Activated gamma-delta T cell (primary cell): ENCODE measurements around the gene ADCY10.
"Not testable (repeated sequence)": the region's sequence is repeated elsewhere in the genome, so short reads cannot be mapped to it uniquely, and the experiment has no call there.

Experiments used
- DNase-seq: peaks from one replicate; lab custom pipeline; 2025; lab: John Stamatoyannopoulos, UW

The ADCY10 gene

GRCh38 chr1:167808104-167808503, 105.8 kb downstream of the ADCY10 start:
- no peak for DNase-seq

DNA sequence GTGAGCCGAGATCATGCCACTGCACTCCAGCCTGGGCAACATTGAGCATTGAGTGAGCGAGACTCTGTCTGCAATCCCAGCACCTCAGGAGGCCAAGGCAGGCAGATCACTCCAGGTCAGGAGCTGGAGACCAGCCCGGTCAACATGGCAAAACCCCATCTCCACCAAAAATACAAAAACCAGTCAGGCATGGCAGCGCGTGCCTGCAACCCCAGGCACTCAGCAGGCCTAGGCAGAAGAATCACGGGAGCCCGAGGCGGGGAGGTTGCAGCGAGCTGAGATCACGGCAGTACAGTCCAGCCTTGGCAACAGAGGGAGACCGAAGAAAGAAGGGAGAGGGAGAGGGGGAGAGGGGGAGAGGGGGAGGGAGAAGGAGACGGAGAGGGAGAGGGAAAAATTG, 107.3 kb downstream of the ADCY10 start:
- not testable (repeated sequence) for DNase-seq

DNA sequence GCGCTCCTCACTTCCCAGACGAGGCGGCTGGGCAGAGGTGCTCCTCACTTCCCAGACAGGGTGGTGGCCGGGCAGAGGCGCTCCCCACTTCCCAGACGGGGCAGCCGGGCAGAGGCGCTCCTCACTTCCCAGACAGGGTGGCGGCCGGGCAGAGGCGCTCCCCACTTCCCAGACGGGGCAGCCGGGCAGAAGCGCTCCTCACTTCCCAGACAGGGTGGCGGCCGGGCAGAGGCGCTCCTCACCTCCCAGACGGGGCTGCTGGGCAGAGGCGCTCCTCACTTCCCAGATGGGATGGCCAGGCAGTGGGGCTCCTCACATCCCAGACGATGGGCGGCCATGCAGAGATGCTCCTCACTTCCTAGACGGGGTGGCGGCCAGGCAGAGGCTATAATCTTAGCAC, 107.7 kb downstream of the ADCY10 start:
- DNase-seq, result not testable (repeated sequence)

DNA sequence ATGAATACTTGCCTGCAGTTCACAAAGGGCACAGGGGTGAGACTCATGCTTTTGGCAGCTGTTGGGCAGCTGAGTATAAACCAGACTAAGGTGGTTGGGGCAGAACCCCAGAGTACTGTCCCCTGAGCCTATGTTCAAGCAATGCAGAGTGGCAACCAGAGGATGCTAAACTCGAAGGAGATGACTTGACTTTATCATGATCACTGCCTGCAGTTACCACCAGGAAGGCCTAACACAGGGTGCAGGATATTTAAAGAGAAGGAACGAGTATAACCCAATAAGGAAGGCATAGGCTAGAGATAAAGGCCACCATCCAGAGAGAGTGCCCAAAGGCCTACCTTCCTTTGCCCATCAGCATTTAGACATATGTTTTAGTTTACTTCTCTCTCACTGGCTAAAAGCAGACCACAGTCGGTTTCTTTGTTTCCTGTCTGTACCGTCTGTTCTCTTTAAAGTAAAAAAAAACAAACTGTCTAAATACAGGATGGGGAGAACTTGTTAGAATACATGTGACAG, 108.8 kb downstream of the ADCY10 start:
- DNase-seq, result no peak

GRCh38 chr1:167803358-167804207, 110.4 kb downstream of the ADCY10 start:
- DNase-seq, result peak; percentile 26

DNA sequence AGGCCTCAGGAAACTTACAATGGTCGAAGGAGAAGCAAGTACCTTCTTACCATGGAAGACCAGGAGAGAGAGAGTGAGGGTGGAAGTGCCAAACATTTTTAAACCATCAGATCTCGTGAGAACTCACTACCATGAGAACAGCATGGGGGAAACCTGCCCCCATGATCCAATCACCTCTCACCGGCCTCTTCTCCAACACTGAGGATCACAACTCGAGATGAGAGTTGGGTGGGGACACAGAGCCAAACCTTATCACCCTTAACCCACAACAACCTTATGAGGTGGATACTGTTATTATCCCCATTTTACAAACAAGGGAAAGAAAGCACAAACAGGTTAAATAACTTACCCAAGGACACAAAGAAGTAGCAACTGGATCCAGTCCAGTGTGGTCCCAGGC, 111.7 kb downstream of the ADCY10 start:
- no peak for DNase-seq

- DNase-seq, result no peak
Measured at GRCh38 chr1:167800251-167800650, 113.7 kb downstream of the ADCY10 start.

- DNase-seq, result no peak
Measured at GRCh38 chr1:167799747-167800146, 114.2 kb downstream of the ADCY10 start.

GRCh38 chr1:167798952-167799351, 115.0 kb downstream of the ADCY10 start:
- no peak for DNase-seq

DNA sequence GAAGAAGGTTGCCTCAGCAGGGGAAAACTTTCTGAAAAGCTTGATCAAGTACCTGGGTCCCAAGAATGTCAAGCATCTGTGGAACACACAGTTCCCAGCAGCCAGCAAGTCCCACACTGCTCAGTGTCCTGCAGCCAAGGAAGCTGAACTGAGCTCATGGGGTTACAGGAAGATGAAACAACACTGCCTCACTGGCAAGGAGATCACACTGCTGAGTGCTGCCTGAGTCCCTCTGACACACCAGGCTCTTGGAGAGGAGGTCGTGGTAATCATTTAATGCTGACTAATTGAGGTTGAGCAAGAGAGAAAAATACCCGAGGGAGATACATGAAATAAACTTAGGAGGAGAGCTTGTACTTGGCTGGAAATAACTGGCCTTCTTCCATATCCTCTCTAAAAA, 116.9 kb downstream of the ADCY10 start:
- no peak for DNase-seq

GRCh38 chr1:167795810-167796740, 117.9 kb downstream of the ADCY10 start:
- no peak for DNase-seq

DNA sequence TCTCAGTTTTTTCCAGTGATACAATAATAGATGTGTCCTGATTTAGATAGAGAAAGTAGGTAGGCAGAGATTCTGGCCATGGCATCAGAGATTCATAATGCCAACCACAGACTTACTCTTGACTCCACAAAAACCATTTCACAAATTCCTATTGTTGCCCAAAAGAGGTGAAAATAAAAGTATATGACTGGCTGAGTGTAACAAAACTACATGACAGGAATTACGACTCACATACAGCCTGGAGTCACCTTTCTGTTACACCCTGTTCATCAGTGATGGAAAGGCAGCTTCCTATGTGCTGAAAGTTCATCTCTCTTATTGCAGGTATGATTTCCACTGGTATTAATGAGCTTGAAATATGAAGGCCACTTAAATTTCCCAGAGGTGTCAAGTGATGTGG, 119.9 kb downstream of the ADCY10 start:
- no peak for DNase-seq

DNA sequence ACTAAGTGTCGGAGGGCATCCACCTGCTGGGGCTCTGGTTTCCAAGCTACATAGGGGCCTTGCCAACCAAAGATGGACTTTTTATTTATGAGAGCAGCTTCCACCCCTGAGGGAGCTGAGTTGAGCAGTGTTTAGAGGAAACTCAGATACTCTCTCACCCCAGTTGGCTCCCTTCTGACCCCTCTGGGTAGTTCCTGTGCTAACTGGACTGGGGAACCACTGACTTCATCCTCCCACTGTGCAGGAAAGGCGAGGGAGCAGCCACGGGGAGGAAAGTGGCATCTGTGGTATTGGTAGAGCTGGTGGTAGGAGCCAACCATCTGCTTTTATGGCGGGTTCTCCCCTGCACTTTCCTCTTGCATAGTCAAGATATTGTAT, 121.8 kb downstream of the ADCY10 start:
- DNase-seq, result no peak

GRCh38 chr1:167791281-167792187, 122.4 kb downstream of the ADCY10 start:
- DNase-seq, result no peak

GRCh38 chr1:167790117-167790516, 123.8 kb downstream of the ADCY10 start:
- no peak for DNase-seq

DNA sequence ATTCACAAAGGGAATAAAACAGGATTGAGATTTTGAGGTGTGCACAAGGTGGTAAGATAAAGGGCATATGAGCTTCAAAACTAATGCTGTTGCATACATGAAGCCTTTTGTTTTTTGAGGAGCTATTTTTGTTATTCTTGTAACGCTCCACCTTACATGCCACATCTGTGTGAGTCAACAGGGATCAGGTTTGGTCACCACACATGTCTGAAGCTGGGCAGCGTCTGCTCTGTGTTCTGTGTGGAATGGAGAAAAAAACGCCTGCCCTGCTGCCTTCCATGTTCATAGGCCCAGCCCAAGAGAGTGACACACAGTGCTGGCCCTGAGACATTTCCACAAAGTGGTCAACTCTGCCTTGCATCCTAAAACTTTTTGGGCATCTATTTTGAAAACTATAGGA, 124.4 kb downstream of the ADCY10 start:
- DNase-seq, result no peak

DNA sequence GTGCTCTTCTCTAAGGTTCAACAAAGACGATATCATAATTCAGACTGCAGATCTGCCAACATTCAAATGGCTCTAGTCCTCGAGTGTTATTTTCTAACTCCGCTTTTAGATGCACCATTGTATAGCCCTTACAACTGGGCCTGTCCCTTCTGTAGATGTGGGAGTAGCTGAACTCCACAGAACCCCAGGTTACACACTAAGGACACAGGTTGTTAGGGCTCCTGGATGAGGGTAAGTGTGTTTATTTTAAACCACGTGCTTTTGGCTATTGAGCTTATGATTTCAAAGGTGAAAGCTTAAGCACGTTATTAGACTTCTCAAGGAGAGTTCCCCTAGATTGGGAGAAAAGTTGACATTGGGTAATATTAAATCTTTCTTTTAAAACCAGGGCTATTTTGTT, 127.4 kb downstream of the ADCY10 start:
- DNase-seq, result no peak

GRCh38 chr1:167784876-167785550, 128.9 kb downstream of the ADCY10 start:
- no peak for DNase-seq

GRCh38 chr1:167782946-167783345, 131.0 kb downstream of the ADCY10 start:
- no peak for DNase-seq

GRCh38 chr1:167781558-167781957, 132.4 kb downstream of the ADCY10 start:
- DNase-seq, result no peak

- DNase-seq, result no peak
Measured at GRCh38 chr1:167777269-167777650, 136.7 kb downstream of the ADCY10 start.
